ENCODE results near the gene LHCGR. TPM values are rescaled to one million over a fixed set of nuclear protein-coding genes. Genes with fewer than 3 reads are reported as not detected.

LHCGR gene
- total and polyA plus RNA-seq, 2 of the 13 experiments (the other 11 are each of a cell fraction or from before 2014, with no cell fraction given), result not detected

- TF ChIP-seq ZNF281 (CRISPR knock-in tag; IDR thresholded peaks at IDR 0.05; ENCODE audit: borderline replicate concordance) (no peak), MAX (IDR thresholded peaks at IDR 0.05) (no peak), SMAD3 (CRISPR knock-in tag; IDR thresholded peaks at IDR 0.05) (no peak), AHR (CRISPR knock-in tag; IDR thresholded peaks at IDR 0.05) (no peak), ZNF138 (CRISPR knock-in tag; IDR thresholded peaks at IDR 0.05; ENCODE audit: low read depth) (no peak), MNT (IDR thresholded peaks at IDR 0.05) (no peak), SNAI1 (CRISPR knock-in tag; IDR thresholded peaks at IDR 0.05; ENCODE audit: borderline replicate concordance) (no peak), GLMP (CRISPR knock-in tag; IDR thresholded peaks at IDR 0.05; ENCODE audit: borderline replicate concordance) (no peak), MBNL3 (CRISPR knock-in tag; conservative IDR thresholded peaks at IDR 0.05) (no peak), ZFP1 (CRISPR knock-in tag; IDR thresholded peaks at IDR 0.05) (no peak)
Observed at GRCh38 chr2:48673581-48673980, 81.9 kb downstream of the LHCGR start (continued).

All from HepG2 (cell line).